Endometrial microvascular endothelial cells (primary cell): Measurements from ENCODE around the gene STK11IP. TPM values are rescaled to one million over a fixed set of nuclear protein-coding genes. Genes with fewer than 3 reads are reported as not detected.

Experiments used
- in situ Hi-C: cut with HindIII; loops from 2 replicates; pipeline ENCODE4 v1.10.0; 2017; ENCODE audit warnings: low sequenced_read_pairs, low pct_unique_long_range_greater_than_20kb; ENCODE audit errors: inconsistent ontology term
- total RNA-seq: library from RNA; depleted of rRNA; stranded (reverse); fragments of >200 nt; gene quantifications from one replicate; pipeline ENCODE4 v1.2.3, GENCODE V29; 2015; ENCODE audit errors: inconsistent ontology term

Gene STK11IP
- total RNA-seq, 1 donor from 2014 or later: 15.3 TPM

GRCh38 chr2:219664041-219664440, 66.4 kb downstream of the STK11IP start:
- in situ Hi-C loops: no loop called here

- in situ Hi-C loops: no loop called here
Observed at GRCh38 chr2:219664944-219665343, 67.3 kb downstream of the STK11IP start.

- in situ Hi-C loops: no loop called here
Observed at GRCh38 chr2:219665926-219666325, 68.3 kb downstream of the STK11IP start.

Other genes starting within 250 kb of the STK11IP start
- gene DNPEP, start 209.9 kb upstream of the STK11IP start, total RNA-seq: 86.0 TPM
- not detected for gene DES, start 179.5 kb upstream of the STK11IP start, total RNA-seq
- not detected for gene SPEG, start 163.0 kb upstream of the STK11IP start, total RNA-seq
- gene GMPPA, start 99.0 kb upstream of the STK11IP start, total RNA-seq: 32.0 TPM
- not detected for gene ASIC4, start 83.4 kb upstream of the STK11IP start, total RNA-seq
- gene CHPF, start 54.0 kb upstream of the STK11IP start, total RNA-seq: 3.4 TPM
- not detected for gene TMEM198, start 53.8 kb upstream of the STK11IP start, total RNA-seq
- gene OBSL1, start 26.3 kb upstream of the STK11IP start, total RNA-seq: 3.3 TPM
- gene INHA, start 25.5 kb upstream of the STK11IP start, total RNA-seq: not detected
- not detected for gene SLC4A3, start 29.8 kb downstream of the STK11IP start, total RNA-seq